Epidermal melanocyte (primary cell): ENCODE results near the gene LDHA.
"Not testable (repeated sequence)": the region's sequence is repeated elsewhere in the genome, so short reads cannot be mapped to it uniquely, and the experiment has no call there.

Experiments used
- DNase-seq: peaks from one replicate; pipeline ENCODE4 v3.0.0; 2011; ENCODE audit warnings: low spot score; ENCODE audit not compliant: insufficient read length

LDHA gene

GRCh38 chr11:18394928-18395734 lies 768 bp downstream of the LDHA start:
- DNase-seq = no peak

- peak; percentile 95 for DNase-seq
These were observed 1.6 kb downstream of the LDHA start for GRCh38 chr11:18395735-18396504.

- no peak for DNase-seq
These were observed 3.6 kb downstream of the LDHA start for GRCh38 chr11:18397921-18398320.

DNA sequence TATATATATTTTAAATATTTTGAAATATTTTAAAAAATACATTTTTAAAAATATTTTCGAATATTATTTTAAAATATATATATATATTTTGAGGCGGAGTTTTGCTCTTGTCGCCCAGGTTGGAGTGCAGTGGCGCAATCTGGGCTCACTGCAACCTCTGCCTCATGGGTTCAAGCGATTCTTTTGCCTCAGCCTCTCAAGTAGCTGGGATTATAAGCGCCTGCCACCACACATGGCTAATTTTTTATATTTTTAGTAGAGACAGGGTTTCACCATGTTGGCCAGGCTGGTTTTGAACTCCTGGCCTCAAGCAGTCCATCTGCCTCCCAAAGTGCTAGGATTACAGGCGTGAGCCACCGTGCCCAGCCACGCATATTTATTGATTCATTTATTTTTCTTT lies 6.7 kb downstream of the LDHA start:
- DNase-seq = not testable (repeated sequence)

DNA sequence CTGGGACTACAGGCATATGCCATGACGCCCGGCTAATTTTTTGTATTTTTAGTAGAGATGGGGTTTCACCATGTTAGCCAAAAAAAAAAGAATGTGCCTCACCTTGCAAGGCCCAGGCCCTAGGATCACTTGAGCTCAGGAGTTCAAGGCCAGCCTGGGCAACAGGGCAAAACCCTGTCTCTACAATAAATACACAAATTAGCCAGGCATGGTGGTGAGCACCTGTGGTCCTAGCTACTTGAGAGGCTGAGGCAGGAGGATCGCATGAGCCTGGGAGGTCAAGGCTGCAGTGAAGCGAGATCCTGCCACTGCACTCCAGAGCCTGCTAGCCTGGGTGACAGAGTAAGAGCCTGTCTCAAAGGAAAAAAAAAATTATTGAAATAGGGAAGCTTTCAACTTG lies 9.7 kb downstream of the LDHA start:
- DNase-seq = no peak

- not testable (repeated sequence) for DNase-seq
These were observed 13.0 kb downstream of the LDHA start for GRCh38 chr11:18407400-18407799.

DNA sequence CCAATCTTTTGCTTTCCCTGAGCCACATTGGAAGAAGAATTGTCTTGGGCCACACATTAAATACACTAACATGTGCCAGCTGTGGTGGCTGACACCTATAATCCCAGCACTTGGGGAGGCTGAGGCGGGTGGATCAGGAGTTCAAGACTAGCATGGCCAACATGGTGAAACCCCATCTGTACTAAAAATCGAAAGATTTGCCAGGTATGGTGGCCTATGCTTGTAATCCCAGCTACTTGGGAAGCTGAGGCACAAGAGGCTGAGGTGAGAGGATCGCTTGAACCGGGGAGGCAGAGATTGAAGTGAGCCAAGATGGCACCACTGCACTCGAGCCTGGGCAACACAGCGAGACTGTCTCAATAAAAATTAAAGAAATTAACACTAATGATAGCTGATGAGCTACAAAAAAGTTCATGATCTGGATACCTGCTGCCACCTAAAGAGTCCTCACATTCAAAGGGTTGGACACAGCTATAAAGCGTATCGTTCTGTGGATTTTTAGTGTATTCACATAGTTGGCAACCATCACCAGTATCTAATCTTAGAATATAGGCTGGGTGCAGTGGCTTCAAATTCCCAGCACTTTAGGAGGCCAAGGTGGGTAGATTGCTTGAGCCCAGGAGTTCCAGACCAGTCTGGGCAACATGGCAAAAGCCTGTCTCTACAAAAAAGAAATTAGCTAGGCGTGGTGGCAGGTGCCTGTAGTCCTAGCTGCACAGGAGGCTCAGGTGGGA lies 14.4 kb downstream of the LDHA start:
- no peak for DNase-seq

- DNase-seq = no peak
These were observed 22.1 kb downstream of the LDHA start for GRCh38 chr11:18416459-18416858.

DNA sequence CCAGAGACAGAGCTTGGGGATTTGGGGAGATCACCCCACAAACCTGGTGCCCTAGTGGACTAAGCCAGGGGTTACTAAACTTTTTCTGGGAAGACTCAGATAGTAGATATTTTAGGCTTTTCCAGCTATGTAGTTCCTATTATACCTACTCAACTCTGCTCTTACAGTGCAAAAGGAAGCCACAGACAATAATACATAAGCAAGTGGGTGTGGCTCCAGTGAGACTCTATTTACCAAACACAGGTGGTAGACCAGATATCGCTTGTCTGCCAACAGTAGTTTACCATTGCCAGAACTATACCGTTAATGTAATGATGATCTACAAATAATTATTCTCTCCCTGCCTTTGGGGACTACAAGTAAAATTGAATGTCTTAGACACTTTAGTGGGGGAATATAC lies 24.7 kb downstream of the LDHA start:
- DNase-seq = no peak

DNA sequence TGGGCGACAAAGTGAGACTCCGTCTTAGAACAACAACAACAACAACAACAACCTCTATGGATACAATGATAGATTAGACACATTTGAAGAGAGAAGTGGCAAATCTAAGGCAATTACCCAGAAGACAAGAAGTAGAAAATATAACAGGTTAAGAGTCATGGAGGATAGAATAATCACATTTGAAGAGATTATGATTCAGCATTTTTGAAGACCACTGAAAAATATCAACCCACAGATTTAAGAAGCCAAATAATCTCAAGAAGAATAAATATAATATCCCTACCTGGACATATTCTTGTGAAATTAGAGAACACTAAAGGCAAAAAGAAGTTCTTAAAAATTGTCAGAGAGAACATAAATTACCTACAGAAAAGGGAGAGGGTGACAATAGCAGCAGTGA lies 25.7 kb downstream of the LDHA start:
- DNase-seq = no peak

GRCh38 chr11:18427240-18427639 lies 32.9 kb downstream of the LDHA start:
- no peak for DNase-seq

GRCh38 chr11:18429332-18429731 lies 35.0 kb downstream of the LDHA start:
- no peak for DNase-seq

GRCh38 chr11:18438691-18439090 lies 44.3 kb downstream of the LDHA start:
- no peak for DNase-seq

DNA sequence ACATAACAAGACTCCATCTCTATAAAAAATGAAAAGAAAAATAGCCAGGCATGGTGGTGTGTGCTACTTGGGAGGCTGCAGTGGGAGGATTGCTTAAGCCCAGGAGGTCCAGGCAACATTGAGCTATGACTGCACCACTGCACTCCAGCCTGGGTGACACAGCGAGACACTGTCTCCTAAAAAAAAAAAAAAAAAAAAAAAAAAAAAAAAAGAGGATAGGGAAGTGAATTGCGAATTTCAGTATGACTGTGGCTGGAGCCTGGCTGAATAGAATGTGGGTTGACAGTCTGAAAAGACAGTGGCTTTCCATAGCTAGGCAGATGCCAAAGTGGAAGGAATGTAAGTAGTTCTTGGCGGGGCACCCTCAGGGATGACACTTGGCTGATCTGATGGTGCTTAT lies 54.9 kb downstream of the LDHA start:
- DNase-seq = no peak

DNA sequence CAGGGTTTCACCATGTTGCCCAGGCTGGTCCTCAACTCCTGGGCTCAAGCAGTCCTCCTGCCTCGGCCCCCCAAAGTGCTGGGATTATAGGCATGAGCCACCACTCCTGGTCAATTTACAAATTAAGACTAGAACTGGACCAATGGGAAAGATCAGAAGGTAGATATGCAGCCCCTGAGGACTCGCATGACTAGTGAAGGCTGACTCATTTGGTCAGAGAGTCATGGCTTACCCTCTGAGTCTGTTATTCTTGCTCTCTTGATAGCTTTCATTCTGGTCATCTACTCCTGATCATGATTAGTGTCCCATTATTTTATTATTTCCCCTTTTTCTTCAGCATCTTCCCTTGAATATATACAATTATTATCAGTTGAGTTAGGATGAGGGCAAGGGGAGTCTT lies 58.6 kb downstream of the LDHA start:
- no peak for DNase-seq

DNA sequence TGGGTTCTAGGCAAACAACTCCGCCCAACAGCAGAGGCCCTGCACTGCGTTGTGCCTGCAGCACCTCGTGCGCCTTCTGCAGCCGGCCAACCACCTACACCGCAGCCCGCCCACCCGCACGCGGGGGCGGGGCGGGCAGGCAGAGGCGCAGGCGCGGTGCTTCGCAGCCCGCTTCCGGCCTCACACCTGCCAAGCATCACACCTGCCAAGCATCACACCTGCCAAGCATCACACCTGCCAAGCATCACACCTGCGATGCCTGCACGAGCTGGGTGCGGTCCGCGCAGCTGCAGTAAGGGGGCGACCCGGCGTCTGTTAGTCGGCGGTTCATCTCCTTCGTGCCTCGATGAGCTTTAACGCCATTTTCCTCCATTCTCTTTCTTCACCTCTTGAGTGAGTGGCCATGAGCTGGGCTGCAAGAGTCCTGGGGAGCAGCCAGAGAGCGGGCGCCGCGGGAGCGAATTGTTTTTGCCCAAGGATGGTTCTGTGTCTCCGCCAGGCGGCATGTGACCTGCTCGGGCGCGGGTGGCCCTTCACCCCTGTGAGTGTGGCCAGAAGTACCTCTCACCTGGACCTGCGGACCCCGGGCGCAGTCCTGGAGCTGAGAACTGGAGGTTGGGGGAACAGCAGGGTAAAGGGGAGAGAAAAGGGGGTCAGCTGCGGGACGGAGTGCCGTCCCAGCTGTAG lies 61.5 kb downstream of the LDHA start, which contains the start of gene LDHAL6A:
TSS of gene LDHAL6A (plus strand) at position 171 of the 687 bp plus-strand sequence. CDS start 825 bp downstream, outside the sequence.
- no peak for DNase-seq

DNA sequence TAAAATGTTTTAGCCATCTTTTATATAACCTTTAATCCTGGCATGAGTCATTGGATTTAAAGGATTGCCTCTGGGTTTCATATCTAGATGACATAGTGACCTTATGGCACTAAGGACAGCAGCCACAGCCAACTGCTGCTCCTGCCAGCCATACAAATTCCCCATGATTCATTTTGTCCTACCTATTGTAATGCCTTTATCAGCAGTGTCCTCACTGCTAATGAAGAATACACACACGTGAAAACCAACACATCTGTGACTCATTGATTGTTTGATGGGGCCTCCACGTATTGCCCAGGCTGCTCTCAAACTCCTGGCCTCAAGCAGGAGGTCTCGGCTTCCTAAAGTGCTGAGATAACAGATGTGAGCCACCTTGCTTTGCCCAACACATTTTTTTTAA lies 63.1 kb downstream of the LDHA start:
- no peak for DNase-seq
